Osteocyte (in vitro differentiated cells): Measurements from ENCODE around the gene SERINC2. TPM values are rescaled to one million over a fixed set of nuclear protein-coding genes. Genes with fewer than 3 reads are reported as not detected.
"Not testable (repeated sequence)": the region's sequence is repeated elsewhere in the genome, so short reads cannot be mapped to it uniquely, and the experiment has no call there.

ENCODE experiments used
- DNase-seq: peaks from one replicate; pipeline ENCODE4 v3.0.0; 2021; ENCODE audit warnings: mixed read lengths; ENCODE audit not compliant: unreplicated experiment; ENCODE audit errors: extremely low spot score
- H3K27ac Mint-ChIP-seq: one replicate; pipeline ENCODE4 v1.8.0; 2021; ENCODE audit warnings: mild to moderate bottlenecking, mixed read lengths; ENCODE audit not compliant: unreplicated experiment
- H3K27me3 Mint-ChIP-seq: one replicate; pipeline ENCODE4 v1.8.0; 2021; ENCODE audit warnings: mixed read lengths; ENCODE audit not compliant: unreplicated experiment
- H3K36me3 Mint-ChIP-seq: one replicate; pipeline ENCODE4 v1.8.0; 2021; ENCODE audit warnings: mixed read lengths; ENCODE audit not compliant: unreplicated experiment
- H3K4me1 Mint-ChIP-seq: one replicate; pipeline ENCODE4 v1.8.0; 2021; ENCODE audit warnings: mixed read lengths; ENCODE audit not compliant: unreplicated experiment
- H3K4me3 Mint-ChIP-seq: one replicate; pipeline ENCODE4 v1.8.0; 2021; ENCODE audit warnings: mild to moderate bottlenecking, moderate library complexity, mixed read lengths; ENCODE audit not compliant: unreplicated experiment
- H3K9me3 Mint-ChIP-seq: one replicate; pipeline ENCODE4 v1.8.0; 2021; ENCODE audit warnings: mixed read lengths; ENCODE audit not compliant: unreplicated experiment
- CTCF ChIP-seq: fragments of 200-600 bp; sonication (generic); IDR thresholded peaks from 2 replicates; pipeline ENCODE4 v1.5.0; 2021; ENCODE audit warnings: antibody characterized with exemption, mild to moderate bottlenecking, moderate library complexity
- total RNA-seq: library from RNA; stranded (reverse); gene quantifications from 2 replicates; pipeline ENCODE4 v1.2.1, GENCODE V29; 2021

Gene SERINC2
- total RNA-seq, 1 donor from 2014 or later: 4.2 TPM

DNA sequence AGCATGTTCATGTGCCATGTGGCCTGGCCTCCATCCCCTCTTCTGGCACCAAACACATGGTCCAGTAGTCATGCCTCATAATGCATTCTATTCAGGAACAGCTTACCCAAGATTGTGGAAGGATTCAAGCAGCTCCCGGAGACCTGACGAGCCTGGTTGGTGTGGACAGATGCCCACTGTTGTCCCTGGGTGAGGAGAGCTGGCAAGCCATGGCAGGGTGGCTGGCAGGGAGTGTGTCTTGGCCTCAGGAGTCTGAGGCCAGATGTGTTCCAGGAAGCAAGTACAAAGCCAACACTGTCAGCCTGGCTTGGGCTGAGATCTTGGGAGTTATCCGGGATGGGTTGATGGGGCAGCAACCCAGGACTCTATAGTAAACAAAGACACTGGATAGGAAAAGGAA, 32.8 kb upstream of the SERINC2 start:
- no peak for DNase-seq
- no peaks in the 10 kb centered on the region for H3K36me3 Mint-ChIP-seq
- no peak overlapping the region for H3K27ac Mint-ChIP-seq
- no peak overlapping the region for H3K4me3 Mint-ChIP-seq
- H3K9me3 Mint-ChIP-seq: no peaks in the 10 kb centered on the region
- peaks cover 9% of the 10 kb centered on the region for H3K4me1 Mint-ChIP-seq
- H3K27me3 Mint-ChIP-seq: no peaks in the 10 kb centered on the region
- no peak for TF ChIP-seq CTCF

DNA sequence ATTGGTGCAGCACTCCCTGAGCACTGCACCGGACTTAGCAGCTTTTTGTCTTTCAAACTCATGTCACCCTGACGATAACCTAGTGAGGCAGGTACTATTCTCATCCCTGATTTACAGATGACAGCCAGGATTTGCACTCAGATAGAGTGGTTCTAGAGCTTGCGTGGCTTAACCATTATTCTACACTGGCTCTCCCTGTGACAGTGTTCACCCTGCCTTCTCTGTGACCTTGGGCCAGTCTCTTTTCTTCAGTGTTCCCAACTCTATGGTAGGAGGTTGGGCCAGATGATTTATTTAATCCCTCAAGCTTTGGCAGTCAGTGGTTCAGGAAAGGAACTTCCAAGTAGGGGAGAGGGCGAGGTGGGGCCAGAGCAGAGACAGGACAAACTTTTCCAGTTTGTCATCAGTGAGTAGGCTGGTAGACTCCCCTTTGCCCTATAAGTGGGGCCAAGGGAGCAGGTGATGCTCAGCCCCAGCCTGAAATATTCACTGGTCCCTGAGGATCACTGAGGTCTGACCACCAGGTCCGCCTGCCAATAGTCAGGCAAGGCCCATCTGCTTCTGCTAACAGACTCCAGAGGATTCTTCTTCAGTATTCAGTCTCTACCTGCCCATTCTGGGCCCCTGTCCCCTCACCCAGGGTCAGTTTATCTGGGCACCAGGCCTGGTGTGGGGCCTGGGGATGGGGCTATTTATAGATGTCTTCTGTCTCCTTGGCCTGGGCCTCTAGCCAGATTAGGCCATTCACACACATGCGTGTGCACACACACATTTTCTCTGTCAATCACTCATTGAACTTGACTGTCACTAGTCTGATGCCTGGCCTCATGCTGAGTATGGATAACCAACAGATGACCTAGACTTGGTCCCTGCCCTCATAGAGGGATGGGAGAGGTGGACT, 31.4 kb upstream of the SERINC2 start:
- H3K4me1 Mint-ChIP-seq: peaks cover 6% of the 10 kb centered on the region
- H3K4me3 Mint-ChIP-seq: no peak overlapping the region
- DNase-seq: no peak
- no peaks in the 10 kb centered on the region for H3K36me3 Mint-ChIP-seq
- H3K27ac Mint-ChIP-seq: no peak overlapping the region
- no peak for TF ChIP-seq CTCF
- no peaks in the 10 kb centered on the region for H3K27me3 Mint-ChIP-seq
- H3K9me3 Mint-ChIP-seq: no peaks in the 10 kb centered on the region

GRCh38 chr1:31382379-31382989, 30.5 kb upstream of the SERINC2 start:
- no peak for DNase-seq
- H3K27me3 Mint-ChIP-seq: no peaks in the 10 kb centered on the region
- TF ChIP-seq CTCF: no peak
- H3K4me3 Mint-ChIP-seq: no peak overlapping the region
- no peak overlapping the region for H3K27ac Mint-ChIP-seq
- no peaks in the 10 kb centered on the region for H3K9me3 Mint-ChIP-seq
- H3K36me3 Mint-ChIP-seq: no peaks in the 10 kb centered on the region
- peaks cover 3% of the 10 kb centered on the region for H3K4me1 Mint-ChIP-seq

- H3K27ac Mint-ChIP-seq: no peak overlapping the region
Observed at GRCh38 chr1:31383967-31384366, 29.0 kb upstream of the SERINC2 start.

GRCh38 chr1:31386576-31387243, 26.3 kb upstream of the SERINC2 start:
- H3K27me3 Mint-ChIP-seq, DNase-seq, H3K36me3 Mint-ChIP-seq, H3K4me3 Mint-ChIP-seq, H3K9me3 Mint-ChIP-seq, H3K27ac Mint-ChIP-seq, H3K4me1 Mint-ChIP-seq: not testable (repeated sequence)

More at GRCh38 chr1:31383967-31384366, 29.0 kb upstream of the SERINC2 start:
- DNase-seq: no peak
- Mint-ChIP-seq H3K4me3 (no peak overlapping the region), H3K9me3 (no peaks in the 10 kb centered on the region), H3K4me1 (peaks cover 3% of the 10 kb centered on the region), H3K36me3 (no peaks in the 10 kb centered on the region), H3K27me3 (no peaks in the 10 kb centered on the region)
- no peak for TF ChIP-seq CTCF
